ENCODE results near the gene PCDH9.

GRCh38 chr13:66659701-66660467, 570.3 kb downstream of the PCDH9 start:
- no peak for TF ChIP-seq CTCF (IDR thresholded peaks at IDR 0.05 in 2 of 3, conservative IDR thresholded peaks at IDR 0.05 in 1 of 3; ENCODE audit: control insufficient read depth in 2 of 3, extremely low read depth in 1 of 3, insufficient read depth in 1 of 3, low read depth in 3 of 3, low read length in 3 of 3)
- no peak for TF ChIP-seq RAD21 (IDR thresholded peaks at IDR 0.05; ENCODE audit: insufficient read depth, low read depth, low read length)
- no peak for TF ChIP-seq TARDBP (IDR thresholded peaks at IDR 0.05; ENCODE audit: borderline replicate concordance)
- TF ChIP-seq, protein P1, sequence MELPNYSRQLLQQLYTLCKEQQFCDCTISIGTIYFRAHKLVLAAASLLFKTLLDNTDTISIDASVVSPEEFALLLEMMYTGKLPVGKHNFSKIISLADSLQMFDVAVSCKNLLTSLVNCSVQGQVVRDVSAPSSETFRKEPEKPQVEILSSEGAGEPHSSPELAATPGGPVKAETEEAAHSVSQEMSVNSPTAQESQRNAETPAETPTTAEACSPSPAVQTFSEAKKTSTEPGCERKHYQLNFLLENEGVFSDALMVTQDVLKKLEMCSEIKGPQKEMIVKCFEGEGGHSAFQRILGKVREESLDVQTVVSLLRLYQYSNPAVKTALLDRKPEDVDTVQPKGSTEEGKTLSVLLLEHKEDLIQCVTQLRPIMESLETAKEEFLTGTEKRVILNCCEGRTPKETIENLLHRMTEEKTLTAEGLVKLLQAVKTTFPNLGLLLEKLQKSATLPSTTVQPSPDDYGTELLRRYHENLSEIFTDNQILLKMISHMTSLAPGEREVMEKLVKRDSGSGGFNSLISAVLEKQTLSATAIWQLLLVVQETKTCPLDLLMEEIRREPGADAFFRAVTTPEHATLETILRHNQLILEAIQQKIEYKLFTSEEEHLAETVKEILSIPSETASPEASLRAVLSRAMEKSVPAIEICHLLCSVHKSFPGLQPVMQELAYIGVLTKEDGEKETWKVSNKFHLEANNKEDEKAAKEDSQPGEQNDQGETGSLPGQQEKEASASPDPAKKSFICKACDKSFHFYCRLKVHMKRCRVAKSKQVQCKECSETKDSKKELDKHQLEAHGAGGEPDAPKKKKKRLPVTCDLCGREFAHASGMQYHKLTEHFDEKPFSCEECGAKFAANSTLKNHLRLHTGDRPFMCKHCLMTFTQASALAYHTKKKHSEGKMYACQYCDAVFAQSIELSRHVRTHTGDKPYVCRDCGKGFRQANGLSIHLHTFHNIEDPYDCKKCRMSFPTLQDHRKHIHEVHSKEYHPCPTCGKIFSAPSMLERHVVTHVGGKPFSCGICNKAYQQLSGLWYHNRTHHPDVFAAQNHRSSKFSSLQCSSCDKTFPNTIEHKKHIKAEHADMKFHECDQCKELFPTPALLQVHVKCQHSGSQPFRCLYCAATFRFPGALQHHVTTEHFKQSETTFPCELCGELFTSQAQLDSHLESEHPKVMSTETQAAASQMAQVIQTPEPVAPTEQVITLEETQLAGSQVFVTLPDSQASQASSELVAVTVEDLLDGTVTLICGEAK (IDR thresholded peaks at IDR 0.05; ENCODE audit: borderline replicate concordance), result no peak
- TF ChIP-seq GABPA (IDR thresholded peaks at IDR 0.05; ENCODE audit: low read depth), result no peak
- TF ChIP-seq POLR2AphosphoS2 (IDR thresholded peaks at IDR 0.05; ENCODE audit: low read depth, low read length), result no peak
- TF ChIP-seq POLR2AphosphoS5 (IDR thresholded peaks at IDR 0.05; ENCODE audit: low read length), result no peak
- no peak for TF ChIP-seq SUZ12 (IDR thresholded peaks at IDR 0.05; ENCODE audit: unreplicated experiment)
- TF ChIP-seq NFIC (IDR thresholded peaks at IDR 0.05; ENCODE audit: low read depth, low read length), result no peak
- no peak for TF ChIP-seq POLR2A (IDR thresholded peaks at IDR 0.05; ENCODE audit: low read depth, low read length)
- no peak for TF ChIP-seq EGR1 (IDR thresholded peaks at IDR 0.05; ENCODE audit: borderline replicate concordance in 1 of 2, low read depth in 2 of 2, low read length in 2 of 2)
- peak; percentile 50; the same call in 1 of the 2 replicates for TF ChIP-seq ATF7 (IDR thresholded peaks at IDR 0.05; ENCODE audit: low read depth)
- TF ChIP-seq GATAD2B (conservative IDR thresholded peaks at IDR 0.05; ENCODE audit: low read depth), result no peak
- TF ChIP-seq RFX5 (IDR thresholded peaks at IDR 0.05; ENCODE audit: low read depth, low read length), result 0 out of 2 replicates have a peak, but pooled peaks have one; percentile 66
